DMS79 (cell line): ENCODE data around the gene SHC2.
"Not testable (repeated sequence)": the region's sequence is repeated elsewhere in the genome, so short reads cannot be mapped to it uniquely, and the experiment has no call there.

Source experiments
- DNase-seq: peaks from one replicate; lab custom pipeline; 2025; lab: John Stamatoyannopoulos, UW

SHC2 gene

GRCh38 chr19:423691-424466 is 37.0 kb downstream of the SHC2 start:
- no peak for DNase-seq

- not testable (repeated sequence) for DNase-seq
These were observed 38.0 kb downstream of the SHC2 start for GRCh38 chr19:422917-423226.

- no peak for DNase-seq
These were observed 38.5 kb downstream of the SHC2 start for GRCh38 chr19:422213-422916.

GRCh38 chr19:419721-420515 is 40.9 kb downstream of the SHC2 start:
- no peak for DNase-seq

- no peak for DNase-seq
These were observed 41.8 kb downstream of the SHC2 start for GRCh38 chr19:418761-419671.

- no peak for DNase-seq
These were observed 44.4 kb downstream of the SHC2 start for GRCh38 chr19:416416-416815.

- no peak for DNase-seq
These were observed 45.5 kb downstream of the SHC2 start for GRCh38 chr19:415292-415691.

GRCh38 chr19:413756-414420 is 46.9 kb downstream of the SHC2 start:
- DNase-seq = no peak

- DNase-seq = no peak
These were observed 48.2 kb downstream of the SHC2 start for GRCh38 chr19:412356-413355.

- DNase-seq = no peak
These were observed 49.0 kb downstream of the SHC2 start for GRCh38 chr19:411723-412355.

GRCh38 chr19:411121-411722 is 49.6 kb downstream of the SHC2 start:
- not testable (repeated sequence) for DNase-seq

- no peak for DNase-seq
These were observed 50.5 kb downstream of the SHC2 start for GRCh38 chr19:410243-410781.

GRCh38 chr19:409516-410242 is 51.2 kb downstream of the SHC2 start:
- no peak for DNase-seq

GRCh38 chr19:408902-409515 is 51.8 kb downstream of the SHC2 start, which contains the start of gene C2CD4C:
Gene C2CD4C, minus strand, starts transcription at chr19:409147. Its CDS starts 786 bp downstream, at chr19:408361.
- DNase-seq = no peak

GRCh38 chr19:408441-408901 is 52.4 kb downstream of the SHC2 start:
- no peak for DNase-seq

GRCh38 chr19:407511-408440 is 53.1 kb downstream of the SHC2 start:
- no peak for DNase-seq
